Myocyte (in vitro differentiated cells): ENCODE measurements around the gene SLC31A2. TPM values are rescaled to one million over a fixed set of nuclear protein-coding genes. Genes with fewer than 3 reads are reported as not detected.

Source experiments
- DNase-seq: peaks from one replicate; pipeline ENCODE4 v3.0.0-alpha.2; 2012; ENCODE audit warnings: low read depth
- total RNA-seq: library from RNA; depleted of rRNA; stranded (reverse); fragments of >200 nt; gene quantifications from 2 replicates; pipeline ENCODE4 v1.2.3, GENCODE V29; 2014

The SLC31A2 gene
- total RNA-seq, 1 donor from 2014 or later: 62.3 TPM

GRCh38 chr9:113185271-113185670 lies 34.5 kb downstream of the SLC31A2 start:
- DNase-seq: no peak

GRCh38 chr9:113186137-113186755 lies 35.4 kb downstream of the SLC31A2 start:
- no peak for DNase-seq

- peak; percentile 78 for DNase-seq
These were observed 37.3 kb downstream of the SLC31A2 start for GRCh38 chr9:113187929-113188595.

GRCh38 chr9:113192455-113192854 lies 41.6 kb downstream of the SLC31A2 start:
- DNase-seq: no peak

- DNase-seq: no peak
These were observed 49.0 kb downstream of the SLC31A2 start for GRCh38 chr9:113199683-113200329.

GRCh38 chr9:113205432-113205831 lies 54.6 kb downstream of the SLC31A2 start:
- DNase-seq: no peak

- no peak for DNase-seq
These were observed 55.1 kb downstream of the SLC31A2 start for GRCh38 chr9:113205861-113206260.

- no peak for DNase-seq
These were observed 60.0 kb downstream of the SLC31A2 start for GRCh38 chr9:113210815-113211214.

Other genes with a start within 250 kb of the SLC31A2 start
- 0.36 and 1.1 TPM in 2 replicates for gene ZNF883, start 138.8 kb upstream of the SLC31A2 start, total RNA-seq
- gene ZFP37, start 94.3 kb upstream of the SLC31A2 start, total RNA-seq: 5.5 and 7.8 TPM in 2 replicates
- 20.3 and 20.5 TPM in 2 replicates for gene FKBP15, start 70.3 kb downstream of the SLC31A2 start, total RNA-seq
- 12.0 and 13.6 TPM in 2 replicates for gene SLC31A1, start 70.5 kb downstream of the SLC31A2 start, total RNA-seq
- gene CDC26, start 124.6 kb downstream of the SLC31A2 start, total RNA-seq: 27.8 and 36.0 TPM in 2 replicates
- gene PRPF4, start 124.7 kb downstream of the SLC31A2 start, total RNA-seq: 18.7 and 21.7 TPM in 2 replicates
- gene RNF183, start 152.4 kb downstream of the SLC31A2 start, total RNA-seq: not detected in 2 replicates
- 0.83 and 1.4 TPM in 2 replicates for gene WDR31, start 189.3 kb downstream of the SLC31A2 start, total RNA-seq
- not detected in 2 replicates for gene BSPRY, start 198.5 kb downstream of the SLC31A2 start, total RNA-seq
- gene HDHD3, start 226.0 kb downstream of the SLC31A2 start, total RNA-seq: 9.1 and 14.6 TPM in 2 replicates